Loucy (cell line): ENCODE measurements around the gene MACF1.

Source experiments
- EZH2phosphoT487 ChIP-seq: fragments of 200-600 bp; IDR thresholded peaks from 2 replicates; pipeline ENCODE4 v1.6.1; 2018; ENCODE audit warnings: antibody characterized with exemption, mild to moderate bottlenecking, moderate library complexity, borderline replicate concordance
- TF ChIP-seq, protein P1 (sequence below): fragments of 200-600 bp; sonication (generic); conservative IDR thresholded peaks from 2 replicates; pipeline ENCODE4 v1.5.1; 2014; ENCODE audit warnings: mild to moderate bottlenecking, antibody characterized with exemption, low read length

DNA sequence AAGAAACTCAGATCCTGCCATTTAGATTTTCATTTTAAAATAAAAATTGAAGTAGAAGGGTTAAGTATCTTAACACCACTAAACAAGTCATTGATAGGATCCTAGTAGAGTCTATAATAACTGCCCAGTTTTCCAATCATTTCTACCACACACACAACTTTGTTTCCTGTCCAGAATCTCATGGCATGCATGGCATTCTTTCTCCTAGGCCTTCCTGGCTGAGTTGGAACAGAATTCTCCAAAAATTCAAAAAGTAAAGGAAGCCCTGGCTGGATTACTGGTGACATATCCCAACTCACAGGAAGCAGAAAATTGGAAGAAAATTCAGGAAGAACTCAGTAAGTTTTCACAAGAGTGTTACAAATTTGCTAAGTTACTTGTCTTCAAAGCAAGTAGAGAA, 175.5 kb downstream of the MACF1 start:
- TF ChIP-seq, protein P1, sequence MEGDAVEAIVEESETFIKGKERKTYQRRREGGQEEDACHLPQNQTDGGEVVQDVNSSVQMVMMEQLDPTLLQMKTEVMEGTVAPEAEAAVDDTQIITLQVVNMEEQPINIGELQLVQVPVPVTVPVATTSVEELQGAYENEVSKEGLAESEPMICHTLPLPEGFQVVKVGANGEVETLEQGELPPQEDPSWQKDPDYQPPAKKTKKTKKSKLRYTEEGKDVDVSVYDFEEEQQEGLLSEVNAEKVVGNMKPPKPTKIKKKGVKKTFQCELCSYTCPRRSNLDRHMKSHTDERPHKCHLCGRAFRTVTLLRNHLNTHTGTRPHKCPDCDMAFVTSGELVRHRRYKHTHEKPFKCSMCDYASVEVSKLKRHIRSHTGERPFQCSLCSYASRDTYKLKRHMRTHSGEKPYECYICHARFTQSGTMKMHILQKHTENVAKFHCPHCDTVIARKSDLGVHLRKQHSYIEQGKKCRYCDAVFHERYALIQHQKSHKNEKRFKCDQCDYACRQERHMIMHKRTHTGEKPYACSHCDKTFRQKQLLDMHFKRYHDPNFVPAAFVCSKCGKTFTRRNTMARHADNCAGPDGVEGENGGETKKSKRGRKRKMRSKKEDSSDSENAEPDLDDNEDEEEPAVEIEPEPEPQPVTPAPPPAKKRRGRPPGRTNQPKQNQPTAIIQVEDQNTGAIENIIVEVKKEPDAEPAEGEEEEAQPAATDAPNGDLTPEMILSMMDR: no peak
- TF ChIP-seq EZH2phosphoT487: no peak
